Endodermal cell (in vitro differentiated cells): ENCODE measurements around the gene LRRIQ4. TPM values are rescaled to one million over a fixed set of nuclear protein-coding genes. Genes with fewer than 3 reads are reported as not detected.

Experiments
- DNase-seq: peaks from one replicate; pipeline ENCODE4 v3.0.0-alpha.2; 2017
- H3K27ac ChIP-seq: 2 replicates; pipeline ENCODE4 v1.5.1; 2013; ENCODE audit warnings: mild to moderate bottlenecking, low read depth, low read length, moderate library complexity
- H3K27me3 ChIP-seq: 2 replicates; pipeline ENCODE4 v1.6.1; 2013; ENCODE audit warnings: mild to moderate bottlenecking, low read length, moderate library complexity; ENCODE audit not compliant: insufficient read depth, control insufficient read depth, poor library complexity, severe bottlenecking
- H3K36me3 ChIP-seq: 2 replicates; pipeline ENCODE4 v1.7.0; 2013; ENCODE audit warnings: mild to moderate bottlenecking, low read length, moderate library complexity; ENCODE audit not compliant: control insufficient read depth, insufficient read depth
- H3K4me1 ChIP-seq: one replicate; pipeline ENCODE4 v1.7.0; 2013; ENCODE audit warnings: low read length; ENCODE audit not compliant: control insufficient read depth, insufficient read depth
- H3K4me3 ChIP-seq: 2 replicates; pipeline ENCODE4 v1.5.1; 2013; ENCODE audit warnings: mild to moderate bottlenecking, low read length, moderate library complexity
- H3K9ac ChIP-seq: 2 replicates; pipeline ENCODE4 v1.6.1; 2013; ENCODE audit warnings: mild to moderate bottlenecking, low read length, moderate library complexity; ENCODE audit not compliant: poor library complexity, severe bottlenecking; ENCODE audit errors: extremely low read depth
- H3K9me3 ChIP-seq: 2 replicates; pipeline ENCODE4 v1.6.1; 2013; ENCODE audit warnings: mild to moderate bottlenecking, low read length, moderate library complexity; ENCODE audit not compliant: control insufficient read depth
- H3K27ac Mint-ChIP-seq: 2 replicates; pipeline ENCODE4 v1.8.0; 2020; ENCODE audit warnings: mixed read lengths
- H3K27me3 Mint-ChIP-seq: 2 replicates; pipeline ENCODE4 v1.8.0; 2021; ENCODE audit warnings: mild to moderate bottlenecking, mixed read lengths; ENCODE audit not compliant: insufficient read depth
- H3K36me3 Mint-ChIP-seq: 2 replicates; pipeline ENCODE4 v1.8.0; 2020; ENCODE audit warnings: low read depth, mixed read lengths
- H3K4me1 Mint-ChIP-seq: 2 replicates; pipeline ENCODE4 v1.8.0; 2020; ENCODE audit warnings: mixed read lengths
- H3K4me3 Mint-ChIP-seq: 2 replicates; pipeline ENCODE4 v1.8.0; 2020; ENCODE audit warnings: mild to moderate bottlenecking, moderate library complexity, mixed read lengths
- H3K9me3 Mint-ChIP-seq: 2 replicates; pipeline ENCODE4 v1.8.0; 2020; ENCODE audit warnings: mild to moderate bottlenecking, mixed read lengths
- CTCF ChIP-seq: fragments of 200-600 bp; sonication (generic); conservative IDR thresholded peaks from 2 replicates; pipeline ENCODE4 v1.5.0; 2021; ENCODE audit warnings: antibody characterized with exemption, mild to moderate bottlenecking
- WGBS, 2 experiments: methylation state at CpG; one replicate each; pipeline versions ENCODE4 v1.1.5 to v1.1.7; 2013; ENCODE audit warnings: missing lambda C conversion rate in 2 of 2, mixed read lengths in 1 of 2; ENCODE audit not compliant: insufficient coverage in 1 of 2, insufficient read length in 1 of 2; 5-methylcytosine and 5-hydroxymethylcytosine counted together
- total RNA-seq, 2 donors: library from RNA; stranded (reverse); fragmentation: NEBNext Ultra II Directional in 1 of 2; extraction: Animal tissue kit (Norgen Biotek cat#: 25700) in 1 of 2; gene quantifications; 2 replicates in 1 of 2; 3 replicates in 1 of 2; pipeline ENCODE4 v1.2.1, GENCODE V29; 2021

The LRRIQ4 gene
- total RNA-seq, 2 donors from 2014 or later: not detected

- Histone ChIP-seq H3K9me3 (no peaks in the 10 kb centered on the region), H3K27ac (no peak overlapping the region), H3K4me3 (no peak overlapping the region), H3K9ac (no peak overlapping the region), H3K4me1 (no peaks in the 10 kb centered on the region), H3K36me3 (no peaks in the 10 kb centered on the region), H3K27me3 (no peaks in the 10 kb centered on the region)
- no peak for TF ChIP-seq CTCF
- H3K4me1 Mint-ChIP-seq: peaks cover 2% of the 10 kb centered on the region
- H3K4me3 Mint-ChIP-seq: no peak overlapping the region
- H3K9me3 Mint-ChIP-seq: no peaks in the 10 kb centered on the region
- 83 to 92% methylated on average over 3 of the region's 3 CpGs for WGBS, 2 experiments
- H3K27me3 Mint-ChIP-seq: no peaks in the 10 kb centered on the region
- DNase-seq: no peak
- H3K27ac Mint-ChIP-seq: no peak overlapping the region
- H3K36me3 Mint-ChIP-seq: no peaks in the 10 kb centered on the region
Observed at GRCh38 chr3:169842960-169843359, 30.3 kb downstream of the LRRIQ4 start.

GRCh38 chr3:169846458-169847193, 34.0 kb downstream of the LRRIQ4 start:
- H3K4me1 ChIP-seq: no peaks in the 10 kb centered on the region
- H3K27me3 Mint-ChIP-seq: no peaks in the 10 kb centered on the region
- no peaks in the 10 kb centered on the region for H3K27me3 ChIP-seq
- peaks cover 2% of the 10 kb centered on the region for H3K4me1 Mint-ChIP-seq
- no peak overlapping the region for H3K27ac Mint-ChIP-seq
- no peaks in the 10 kb centered on the region for H3K36me3 Mint-ChIP-seq
- H3K9ac ChIP-seq: no peak overlapping the region
- H3K9me3 Mint-ChIP-seq: no peaks in the 10 kb centered on the region
- H3K4me3 Mint-ChIP-seq: no peak overlapping the region
- no peaks in the 10 kb centered on the region for H3K9me3 ChIP-seq
- H3K4me3 ChIP-seq: no peak overlapping the region
- no peak overlapping the region for H3K27ac ChIP-seq
- DNase-seq: no peak
- H3K36me3 ChIP-seq: no peaks in the 10 kb centered on the region
- TF ChIP-seq CTCF: no peak
- 92 to 94% methylated on average over 8 to 11 of the region's 11 CpGs for WGBS, 2 experiments

- H3K27ac Mint-ChIP-seq: no peak overlapping the region
- no peak for TF ChIP-seq CTCF
- Histone ChIP-seq H3K9me3 (no peaks in the 10 kb centered on the region), H3K4me3 (no peak overlapping the region), H3K27ac (no peak overlapping the region), H3K4me1 (no peaks in the 10 kb centered on the region), H3K9ac (no peak overlapping the region), H3K27me3 (no peaks in the 10 kb centered on the region), H3K36me3 (no peaks in the 10 kb centered on the region)
- WGBS, 2 experiments: 90% methylated on average over 4 of the region's 4 CpGs; no CpG with 5 or more reads in 1 of the 2 experiments
- no peaks in the 10 kb centered on the region for H3K36me3 Mint-ChIP-seq
- DNase-seq: no peak
- no peaks in the 10 kb centered on the region for H3K9me3 Mint-ChIP-seq
- H3K4me3 Mint-ChIP-seq: no peak overlapping the region
- H3K4me1 Mint-ChIP-seq: peaks cover 2% of the 10 kb centered on the region
- H3K27me3 Mint-ChIP-seq: no peaks in the 10 kb centered on the region
Observed at GRCh38 chr3:169847896-169848295, 35.2 kb downstream of the LRRIQ4 start.
